ENCODE results near the gene CRIP3.

The CRIP3 gene

GRCh38 chr6:43286980-43287716 lies 21.5 kb downstream of the CRIP3 start:
- no peak for DNase-seq

- DNase-seq, result no peak
Measured at GRCh38 chr6:43286456-43286979, 22.1 kb downstream of the CRIP3 start.

GRCh38 chr6:43285832-43286231 lies 22.8 kb downstream of the CRIP3 start:
- DNase-seq, result no peak

- DNase-seq, result no peak
Measured at GRCh38 chr6:43284991-43285781, 23.4 kb downstream of the CRIP3 start.

- DNase-seq, result no peak
Measured at GRCh38 chr6:43283905-43284304, 24.7 kb downstream of the CRIP3 start.

DNA sequence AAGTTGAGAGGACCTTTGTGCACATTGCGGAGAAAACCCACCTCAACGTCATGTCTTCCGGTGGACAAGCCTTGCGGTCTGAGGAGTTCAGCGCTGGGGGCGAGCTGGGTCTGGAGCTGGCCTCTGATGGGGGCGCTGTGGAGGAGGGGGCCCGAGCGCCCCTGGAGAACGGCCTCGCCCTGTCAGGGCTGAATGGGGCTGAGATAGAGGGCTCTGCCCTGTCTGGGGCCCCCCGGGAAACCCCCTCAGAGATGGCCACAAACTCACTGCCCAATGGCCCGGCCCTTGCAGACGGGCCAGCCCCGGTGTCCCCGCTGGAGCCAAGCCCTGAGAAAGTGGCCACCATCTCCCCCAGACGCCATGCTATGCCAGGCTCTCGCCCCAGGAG lies 25.1 kb downstream of the CRIP3 start:
- no peak for DNase-seq

DNA sequence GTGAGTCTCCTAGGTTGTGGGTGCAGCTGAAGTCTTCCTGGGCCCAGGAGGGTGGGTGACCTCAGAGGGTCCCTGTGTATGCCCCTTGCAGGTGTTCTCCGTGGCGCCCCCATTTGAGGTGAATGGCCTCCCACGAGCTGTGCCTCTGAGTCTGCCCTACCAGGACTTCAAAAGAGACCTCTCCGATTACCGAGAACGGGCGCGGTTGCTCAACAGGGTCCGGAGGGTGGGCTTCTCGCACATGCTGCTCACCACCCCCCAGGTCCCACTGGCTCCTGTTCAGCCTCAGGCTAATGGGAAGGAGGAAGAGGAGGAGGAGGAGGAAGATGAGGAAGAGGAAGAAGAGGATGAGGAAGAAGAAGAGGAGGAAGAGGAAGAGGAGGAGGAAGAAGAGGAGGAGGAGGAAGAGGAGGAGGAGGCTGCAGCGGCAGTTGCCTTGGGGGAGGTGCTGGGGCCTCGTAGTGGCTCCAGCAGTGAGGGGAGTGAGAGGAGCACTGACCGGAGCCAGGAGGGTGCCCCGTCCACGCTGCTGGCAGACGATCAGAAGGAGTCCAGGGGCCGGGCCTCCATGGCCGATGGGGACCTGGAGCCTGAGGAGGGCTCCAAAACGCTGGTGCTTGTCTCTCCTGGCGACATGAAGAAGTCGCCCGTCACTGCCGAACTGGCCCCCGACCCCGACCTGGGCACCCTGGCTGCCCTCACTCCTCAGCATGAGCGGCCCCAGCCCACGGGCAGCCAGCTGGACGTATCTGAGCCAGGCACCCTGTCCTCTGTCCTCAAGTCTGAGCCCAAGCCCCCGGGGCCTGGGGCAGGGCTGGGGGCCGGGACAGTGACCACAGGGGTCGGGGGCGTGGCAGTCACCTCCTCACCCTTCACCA lies 25.8 kb downstream of the CRIP3 start:
- no peak for DNase-seq

DNA sequence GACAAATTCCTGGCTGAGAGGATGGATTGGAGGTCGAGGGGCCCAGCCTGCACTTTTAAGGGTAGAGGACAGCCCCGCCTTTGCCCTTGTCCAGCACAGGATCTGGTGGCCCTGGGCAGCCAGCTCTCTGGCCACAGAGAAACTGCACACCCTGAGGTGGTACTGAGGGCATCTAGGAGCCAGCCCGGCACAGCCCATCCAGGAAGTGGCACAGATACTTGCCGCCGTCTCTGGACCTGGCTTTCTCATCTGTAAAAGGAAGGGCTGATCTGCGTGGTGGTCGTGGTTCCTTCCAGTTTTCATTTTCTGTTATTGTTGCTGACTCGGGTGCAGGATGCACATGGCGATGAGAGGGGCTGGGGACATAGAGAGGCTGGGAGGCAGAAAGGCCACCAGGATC lies 26.6 kb downstream of the CRIP3 start:
- no peak for DNase-seq

GRCh38 chr6:43280234-43280633 lies 28.4 kb downstream of the CRIP3 start:
- DNase-seq, result no peak

GRCh38 chr6:43278524-43279078 lies 30.0 kb downstream of the CRIP3 start:
- DNase-seq, result no peak

- DNase-seq, result no peak
Measured at GRCh38 chr6:43277643-43278523, 30.7 kb downstream of the CRIP3 start.

- no peak for DNase-seq
Measured at GRCh38 chr6:43277306-43277642, 31.4 kb downstream of the CRIP3 start.

- no peak for DNase-seq
Measured at GRCh38 chr6:43276577-43277305, 31.9 kb downstream of the CRIP3 start.

GRCh38 chr6:43275801-43276576 lies 32.6 kb downstream of the CRIP3 start:
- DNase-seq, result no peak

- DNase-seq, result no peak
Measured at GRCh38 chr6:43274916-43275597, 33.6 kb downstream of the CRIP3 start.

DNA sequence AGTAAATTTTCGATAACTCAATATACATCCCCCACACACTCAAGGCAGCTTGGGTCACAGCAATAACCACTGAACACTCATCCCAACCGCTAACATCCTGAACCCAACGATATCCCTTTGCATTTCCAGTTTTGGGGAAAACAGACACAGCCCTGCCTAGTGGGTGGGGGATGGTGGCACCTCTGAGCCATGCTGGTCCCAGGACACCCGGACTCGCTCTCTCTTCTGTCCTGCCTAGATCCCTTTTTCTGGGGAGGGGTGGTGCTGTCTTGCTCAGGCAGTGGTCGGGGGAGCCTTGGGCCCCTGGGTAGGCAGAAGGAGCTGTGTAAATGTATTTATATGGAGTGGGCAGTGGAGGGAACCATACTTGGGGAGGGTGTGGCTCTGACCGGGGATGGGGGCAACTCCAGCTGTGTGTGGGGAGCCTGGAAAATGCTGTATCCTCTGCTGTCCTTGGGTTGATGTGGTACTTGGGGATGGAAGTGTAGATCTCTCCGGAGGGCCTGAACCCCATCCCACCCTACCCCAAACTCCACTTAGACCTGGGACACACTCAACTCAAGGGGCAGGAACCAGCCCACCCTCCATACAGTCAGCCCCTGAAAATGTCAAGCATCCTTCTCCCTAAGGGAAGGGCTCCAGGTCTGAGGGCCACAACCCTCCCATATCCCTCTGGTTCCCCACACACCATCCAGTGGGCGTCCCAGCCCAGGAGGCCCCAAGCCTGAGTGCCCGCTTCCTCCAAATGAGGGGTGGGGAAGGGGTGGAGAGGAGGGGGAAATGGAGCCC lies 34.3 kb downstream of the CRIP3 start:
- DNase-seq, result no peak

- no peak for DNase-seq
Measured at GRCh38 chr6:43273707-43274106, 34.9 kb downstream of the CRIP3 start.

DNA sequence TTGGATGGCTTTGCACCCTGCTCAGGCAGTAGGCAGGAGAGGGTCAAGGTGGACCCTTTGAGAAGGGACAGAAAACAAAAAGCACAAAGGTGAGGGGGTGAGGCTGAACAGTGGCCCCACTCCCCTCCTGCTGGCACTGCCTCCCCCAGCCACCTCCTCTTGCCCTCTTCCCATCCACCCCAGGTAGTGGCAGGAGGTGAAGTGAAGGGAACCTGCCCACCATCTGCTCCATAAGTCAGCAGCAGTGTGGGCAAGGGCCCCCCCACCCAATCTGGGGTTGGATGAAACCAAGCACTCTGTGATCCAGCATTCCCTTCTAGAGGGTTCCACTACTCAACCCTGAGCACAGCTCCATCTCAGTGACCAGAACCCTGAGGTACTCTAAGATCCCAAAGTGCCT lies 36.7 kb downstream of the CRIP3 start:
- no peak for DNase-seq

Measured in NCI-H2081 treated with DMSO at 0.1 percent for 48 hours (cell line).